ENCODE results near the gene MMD2.

GRCh38 chr7:4871930-4872675, 86.9 kb downstream of the MMD2 start:
- TF ChIP-seq CTCF (IDR thresholded peaks at IDR 0.05; ENCODE audit: insufficient read depth, low read length) (no peak), POLR2AphosphoS5 (IDR thresholded peaks at IDR 0.05; ENCODE audit: low read depth) (no peak), REST (IDR thresholded peaks at IDR 0.05; ENCODE audit: insufficient replicate concordance, low read depth) (no peak), SPI1 (IDR thresholded peaks at IDR 0.05; ENCODE audit: borderline replicate concordance, low read depth) (no peak), GABPA (IDR thresholded peaks at IDR 0.05; ENCODE audit: low read depth) (no peak)

All from HL-60 (cell line).